ENCODE measurements around the gene GPRIN2.
A peak's percentile ranks its signal among the peaks of the same experiment; 100 is the strongest.
"Not testable (repeated sequence)": the region's sequence is repeated elsewhere in the genome, so short reads cannot be mapped to it uniquely, and the experiment has no call there.

GPRIN2 gene

DNA sequence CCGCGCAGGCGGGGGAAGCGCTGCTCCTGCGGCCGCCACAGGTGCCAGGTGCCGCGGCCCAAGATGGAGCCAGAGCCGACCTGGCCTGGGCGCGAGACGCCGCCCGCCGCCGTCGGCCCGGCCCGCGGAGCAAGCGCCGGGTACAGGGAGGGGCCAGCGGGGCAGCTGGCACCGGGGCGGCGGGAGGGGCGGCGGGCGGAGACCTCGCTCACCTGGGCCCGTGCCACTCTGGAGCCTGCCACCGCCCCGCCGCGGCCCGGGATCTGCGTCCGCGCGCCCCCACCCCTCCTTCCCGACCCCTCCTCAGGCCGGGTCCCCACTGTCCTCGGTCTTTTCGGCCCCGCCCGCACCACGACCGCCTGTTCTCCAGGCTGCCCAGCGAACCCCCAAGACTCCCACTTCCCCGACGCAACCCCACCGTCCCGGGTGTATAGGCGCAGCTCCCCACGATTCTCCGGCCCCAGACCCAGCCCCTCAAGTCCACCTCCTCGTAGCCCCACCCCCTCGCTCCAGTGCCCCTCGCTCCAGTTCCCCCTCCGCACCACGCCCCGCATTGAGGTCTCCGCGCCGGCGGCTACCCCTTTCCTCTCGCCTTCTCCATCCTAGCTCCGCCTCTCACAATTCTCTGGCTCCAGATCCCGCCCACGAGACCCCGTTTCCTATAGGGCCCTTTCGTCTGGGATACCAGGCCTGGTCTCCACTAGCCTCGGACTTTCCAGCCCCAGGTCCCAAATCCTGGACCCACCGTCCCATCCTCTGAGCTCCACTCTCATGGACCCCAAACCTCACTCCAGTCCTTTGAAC is at the start of gene GPRIN2:
Gene GPRIN2, minus strand, starts transcription at position 144 of the 804 bp plus-strand sequence. CDS start 5,922 bp downstream, outside the sequence.
- DNase-seq (ENCODE audit: low read depth, low spot score), result no peak
- ChIA-PET CTCF (interaction anchor here (3.9 kb wide), 1 partner anchor 11 kb away, joined by 16 read pairs; no protein-coding TSS in a partner anchor), POLR2A (no interaction called here)
- TF ChIP-seq, protein P1, sequence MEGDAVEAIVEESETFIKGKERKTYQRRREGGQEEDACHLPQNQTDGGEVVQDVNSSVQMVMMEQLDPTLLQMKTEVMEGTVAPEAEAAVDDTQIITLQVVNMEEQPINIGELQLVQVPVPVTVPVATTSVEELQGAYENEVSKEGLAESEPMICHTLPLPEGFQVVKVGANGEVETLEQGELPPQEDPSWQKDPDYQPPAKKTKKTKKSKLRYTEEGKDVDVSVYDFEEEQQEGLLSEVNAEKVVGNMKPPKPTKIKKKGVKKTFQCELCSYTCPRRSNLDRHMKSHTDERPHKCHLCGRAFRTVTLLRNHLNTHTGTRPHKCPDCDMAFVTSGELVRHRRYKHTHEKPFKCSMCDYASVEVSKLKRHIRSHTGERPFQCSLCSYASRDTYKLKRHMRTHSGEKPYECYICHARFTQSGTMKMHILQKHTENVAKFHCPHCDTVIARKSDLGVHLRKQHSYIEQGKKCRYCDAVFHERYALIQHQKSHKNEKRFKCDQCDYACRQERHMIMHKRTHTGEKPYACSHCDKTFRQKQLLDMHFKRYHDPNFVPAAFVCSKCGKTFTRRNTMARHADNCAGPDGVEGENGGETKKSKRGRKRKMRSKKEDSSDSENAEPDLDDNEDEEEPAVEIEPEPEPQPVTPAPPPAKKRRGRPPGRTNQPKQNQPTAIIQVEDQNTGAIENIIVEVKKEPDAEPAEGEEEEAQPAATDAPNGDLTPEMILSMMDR (IDR thresholded peaks at IDR 0.05; ENCODE audit: insufficient read depth, low read length, missing control alignments), result no peak
- peak within 1 kb of the TSS; percentile 18 for H3K4me3 ChIP-seq (ENCODE audit: low read depth, low read length)

DNA sequence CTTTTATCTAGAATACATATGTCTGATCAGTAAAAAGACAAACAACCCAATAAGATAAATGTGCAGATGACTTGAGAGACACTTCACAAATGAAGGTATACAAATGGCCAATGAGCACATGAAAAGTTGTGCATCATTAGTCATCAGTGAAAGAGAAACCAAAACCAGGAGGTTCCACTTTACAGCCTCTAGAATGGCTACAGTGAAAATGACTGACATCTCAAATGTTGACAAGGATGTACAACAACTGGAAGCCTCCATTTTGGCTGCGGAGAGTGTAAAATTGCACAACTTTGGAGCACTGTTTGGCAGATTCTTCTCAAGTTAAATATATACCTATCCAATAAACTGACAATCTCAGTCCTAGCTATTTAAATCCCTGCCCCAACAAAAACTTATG is 44.1 kb upstream of the GPRIN2 start:
- DNase-seq (ENCODE audit: low read depth, low spot score); H3K4me3 ChIP-seq (ENCODE audit: low read depth, low read length); CTCF ChIA-PET; POLR2A ChIA-PET: not testable (repeated sequence)

DNA sequence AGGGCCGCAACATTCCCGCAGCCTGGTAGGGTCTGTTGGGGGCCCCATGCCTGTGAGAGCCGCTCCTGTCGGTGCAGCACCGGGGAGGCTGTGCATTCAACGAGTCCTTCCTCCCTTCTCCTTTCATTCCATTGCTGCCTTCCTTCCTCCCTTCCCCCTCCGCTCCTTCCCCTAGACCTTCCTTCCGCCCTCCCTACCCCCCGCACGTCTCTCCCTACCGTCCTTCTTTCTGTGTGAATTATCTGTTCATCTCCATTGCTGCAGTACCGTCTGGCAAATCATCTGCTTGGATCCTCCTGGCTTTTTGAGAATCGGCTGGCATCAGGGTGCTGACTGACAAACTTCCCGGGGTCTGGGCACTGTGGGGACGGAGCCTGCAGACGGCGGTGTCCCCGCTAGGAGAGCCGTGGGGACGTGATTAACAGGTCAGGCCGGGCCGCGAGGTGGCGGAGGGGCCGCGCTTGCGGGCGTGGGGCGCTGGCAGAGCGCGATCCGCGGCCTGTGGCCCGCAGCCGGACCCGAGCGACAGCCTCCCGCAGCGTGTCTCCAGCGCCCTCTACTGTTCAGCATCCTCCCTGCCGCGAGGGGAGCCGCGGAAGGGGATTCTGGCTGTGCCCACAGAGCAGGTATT is 41.3 kb upstream of the GPRIN2 start:
- DNase-seq (ENCODE audit: low read depth, low spot score); POLR2A ChIA-PET; CTCF ChIA-PET: not testable (repeated sequence)
- H3K4me3 ChIP-seq (ENCODE audit: low read depth, low read length), result peak overlapping the region; percentile 12; the same call in 1 of the 2 replicates

DNA sequence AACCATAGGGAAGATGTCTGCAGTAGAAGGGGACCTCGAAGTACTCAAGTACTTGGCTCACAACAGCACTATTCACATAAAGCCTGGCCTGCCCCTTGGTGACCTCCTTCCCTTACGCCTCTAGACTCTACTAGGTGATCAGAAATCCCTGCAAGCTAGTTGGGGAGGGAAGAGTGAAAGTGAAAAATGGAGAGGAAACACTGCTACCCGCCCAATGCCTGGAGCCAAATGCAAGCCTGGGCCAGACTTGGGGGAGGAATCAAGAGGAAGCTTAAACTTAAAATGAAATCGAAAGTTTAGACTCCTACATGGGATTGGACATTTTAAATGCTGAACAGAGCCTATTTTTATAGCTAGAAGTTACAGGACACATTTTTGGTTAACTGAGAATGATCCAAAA is 40.1 kb upstream of the GPRIN2 start:
- POLR2A ChIA-PET; DNase-seq (ENCODE audit: low read depth, low spot score); CTCF ChIA-PET; H3K4me3 ChIP-seq (ENCODE audit: low read depth, low read length): not testable (repeated sequence)

DNA sequence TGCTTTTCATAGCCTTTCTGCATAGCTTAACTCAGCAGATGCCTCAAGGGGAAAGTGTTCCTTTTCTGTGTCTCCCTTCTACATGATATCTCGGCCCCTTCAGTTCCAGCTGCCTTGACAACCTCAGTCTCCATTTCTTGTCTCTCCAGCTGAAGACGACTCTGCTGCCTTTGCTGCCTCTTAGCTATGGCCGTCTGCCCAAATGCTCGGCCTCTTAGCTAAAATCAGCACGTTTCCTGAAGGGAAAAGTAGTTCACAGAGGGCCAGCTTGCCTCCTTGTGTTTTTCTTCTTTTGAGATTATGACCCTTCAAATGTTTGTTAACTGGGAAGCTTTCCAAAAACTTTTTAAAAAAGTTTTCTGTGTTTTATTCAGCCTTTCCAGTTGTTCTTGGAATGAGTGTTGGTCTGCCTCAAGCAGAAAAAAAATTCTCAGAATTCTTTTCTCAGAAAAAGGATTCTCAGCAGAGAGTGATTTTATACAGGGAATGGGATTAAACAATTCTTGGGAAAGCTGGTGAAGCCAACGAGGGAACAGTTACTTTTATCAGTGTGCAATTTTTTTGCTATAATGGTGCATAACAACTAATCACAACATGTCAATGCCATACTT is 38.1 kb upstream of the GPRIN2 start:
- POLR2A ChIA-PET; CTCF ChIA-PET; DNase-seq (ENCODE audit: low read depth, low spot score); H3K4me3 ChIP-seq (ENCODE audit: low read depth, low read length): not testable (repeated sequence)

DNA sequence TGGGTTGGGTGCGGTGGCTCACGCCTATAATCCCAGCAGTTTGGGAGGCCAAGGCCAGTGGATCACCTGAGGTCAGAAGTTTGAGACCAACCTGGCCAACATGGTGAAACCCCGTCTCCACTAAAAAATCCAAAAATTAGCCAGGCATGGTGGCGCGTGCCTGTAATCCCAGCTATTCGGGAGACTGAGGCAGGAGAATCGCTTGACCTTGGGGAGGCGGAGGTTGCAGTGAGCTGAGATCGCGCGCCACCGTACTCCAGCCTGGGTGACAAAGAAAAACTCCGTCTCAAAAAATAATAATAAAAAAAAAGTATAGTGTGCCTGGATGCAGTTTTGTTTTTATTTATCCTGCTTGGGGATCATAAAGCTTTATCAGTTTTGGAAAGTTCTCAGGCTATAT is 36.8 kb upstream of the GPRIN2 start:
- DNase-seq (ENCODE audit: low read depth, low spot score); H3K4me3 ChIP-seq (ENCODE audit: low read depth, low read length); CTCF ChIA-PET; POLR2A ChIA-PET: not testable (repeated sequence)

DNA sequence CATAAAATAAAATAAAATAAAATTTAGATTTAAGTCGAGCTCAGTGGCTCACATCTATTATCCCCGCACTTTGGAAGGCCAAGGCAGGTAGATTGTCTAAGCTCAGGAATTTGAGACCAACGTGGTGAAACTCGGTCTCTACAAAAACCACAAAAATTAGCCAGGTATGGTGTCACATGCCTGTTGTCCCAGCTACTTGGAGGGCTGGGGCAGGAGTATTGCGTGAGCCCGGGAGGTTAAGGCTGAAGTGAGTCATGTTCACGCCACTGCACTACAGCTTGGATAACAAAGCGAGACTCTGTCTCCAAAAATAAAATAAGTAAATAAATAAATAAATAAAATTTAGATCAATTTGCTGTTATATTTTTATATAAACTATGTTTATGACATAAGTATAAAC is 34.6 kb upstream of the GPRIN2 start:
- POLR2A ChIA-PET; DNase-seq (ENCODE audit: low read depth, low spot score); CTCF ChIA-PET; H3K4me3 ChIP-seq (ENCODE audit: low read depth, low read length): not testable (repeated sequence)

DNA sequence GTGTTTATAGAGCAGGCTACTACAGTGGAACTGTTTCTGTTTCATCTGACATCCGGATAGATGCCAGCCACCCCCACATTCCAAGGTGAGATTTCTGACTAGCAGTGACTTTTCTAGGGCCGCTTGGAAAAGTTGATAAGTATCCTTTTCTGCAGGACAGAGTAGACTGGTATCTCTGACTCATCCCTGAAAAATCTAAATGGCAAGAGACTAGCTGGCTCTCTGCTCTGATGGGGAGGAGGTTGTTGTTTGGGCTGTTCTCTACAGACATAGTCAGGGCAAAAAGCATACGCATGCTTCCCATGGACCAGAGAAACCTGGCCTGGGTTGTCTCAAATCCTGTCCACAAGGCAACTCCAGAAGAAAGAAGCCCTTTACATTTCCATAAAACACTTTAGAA is 33.1 kb upstream of the GPRIN2 start:
- CTCF ChIA-PET; H3K4me3 ChIP-seq (ENCODE audit: low read depth, low read length); DNase-seq (ENCODE audit: low read depth, low spot score); POLR2A ChIA-PET: not testable (repeated sequence)

DNA sequence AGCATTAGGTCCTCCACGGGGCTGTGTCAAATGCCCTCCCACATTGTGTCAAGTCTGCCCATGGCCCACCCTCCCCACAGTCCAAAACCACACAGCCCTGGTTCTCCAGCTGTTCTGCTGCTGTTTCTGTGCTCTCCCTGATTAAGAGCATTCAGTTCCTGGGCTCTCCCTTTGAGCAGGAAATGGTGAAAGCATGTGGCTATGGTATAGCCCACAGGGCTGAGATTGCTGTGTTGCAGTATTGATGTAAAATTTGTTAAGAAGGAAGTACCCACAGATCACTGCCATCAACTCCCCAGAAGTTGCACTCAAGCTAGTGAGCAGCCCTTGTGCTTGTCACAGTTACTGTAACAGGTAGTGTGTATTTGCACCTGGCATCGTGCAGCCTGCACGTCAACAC is 31.8 kb upstream of the GPRIN2 start:
- POLR2A ChIA-PET; H3K4me3 ChIP-seq (ENCODE audit: low read depth, low read length); DNase-seq (ENCODE audit: low read depth, low spot score); CTCF ChIA-PET: not testable (repeated sequence)

DNA sequence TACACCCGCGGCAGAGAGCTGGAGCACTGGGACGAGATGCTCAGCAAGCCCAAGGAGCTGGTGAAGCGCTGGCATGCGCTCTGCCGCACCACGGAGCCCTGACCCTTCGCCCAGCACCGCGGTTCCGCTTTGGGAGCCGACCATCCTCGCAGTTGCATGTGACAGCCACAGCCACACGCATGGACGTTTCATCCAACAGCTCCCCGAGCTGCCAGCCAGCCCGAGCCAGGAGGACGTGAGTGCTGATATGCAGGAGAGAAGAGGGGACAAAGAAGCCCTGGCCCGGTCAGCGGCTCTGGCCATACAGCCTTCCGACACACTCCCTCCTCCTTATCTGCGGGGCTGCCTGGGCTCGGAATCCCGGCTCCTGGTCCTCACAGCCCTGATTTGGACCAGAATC is 31.1 kb upstream of the GPRIN2 start:
- DNase-seq (ENCODE audit: low read depth, low spot score); H3K4me3 ChIP-seq (ENCODE audit: low read depth, low read length); CTCF ChIA-PET; POLR2A ChIA-PET: not testable (repeated sequence)

DNA sequence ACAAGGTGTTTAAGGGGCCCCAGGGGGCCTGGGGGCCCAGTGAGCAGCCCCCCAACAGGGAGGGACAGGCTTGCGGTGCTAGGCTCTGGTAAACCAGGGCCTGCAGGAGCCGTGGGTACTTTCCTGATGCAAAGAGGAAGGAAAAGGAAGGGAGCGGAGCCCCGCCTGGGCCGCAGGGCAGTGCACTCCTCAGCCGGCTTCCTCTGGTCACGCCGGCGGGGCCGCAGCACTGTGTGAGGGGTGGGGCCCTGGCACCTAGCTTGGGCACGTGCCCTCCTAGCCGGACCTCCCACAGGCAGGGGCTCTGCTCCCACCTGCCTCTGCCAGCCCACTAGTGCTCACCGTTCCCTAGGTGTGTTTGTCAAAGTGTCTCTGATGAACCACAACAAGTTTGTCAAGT is 28.8 kb upstream of the GPRIN2 start:
- POLR2A ChIA-PET; DNase-seq (ENCODE audit: low read depth, low spot score); CTCF ChIA-PET; H3K4me3 ChIP-seq (ENCODE audit: low read depth, low read length): not testable (repeated sequence)

DNA sequence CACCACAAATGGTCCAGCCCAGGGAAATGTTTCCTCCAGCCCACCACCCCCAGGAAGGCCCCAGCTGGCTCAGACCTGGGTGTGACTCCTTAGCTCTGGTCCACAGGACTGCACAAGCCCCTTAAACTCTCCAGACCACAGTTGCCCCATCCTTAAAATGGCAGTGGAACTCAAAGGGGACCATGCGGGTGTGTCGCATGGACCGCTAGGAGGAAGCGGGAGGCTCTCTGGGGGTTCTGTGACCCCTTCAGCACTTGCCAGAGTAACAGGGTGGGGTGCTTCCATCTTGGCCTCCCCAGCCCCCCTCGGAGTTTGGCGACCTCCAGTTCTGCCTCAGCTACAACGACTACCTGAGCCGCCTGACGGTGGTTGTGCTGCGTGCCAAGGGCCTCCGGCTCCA is 27.7 kb upstream of the GPRIN2 start:
- CTCF ChIA-PET; H3K4me3 ChIP-seq (ENCODE audit: low read depth, low read length); DNase-seq (ENCODE audit: low read depth, low spot score); POLR2A ChIA-PET: not testable (repeated sequence)

DNA sequence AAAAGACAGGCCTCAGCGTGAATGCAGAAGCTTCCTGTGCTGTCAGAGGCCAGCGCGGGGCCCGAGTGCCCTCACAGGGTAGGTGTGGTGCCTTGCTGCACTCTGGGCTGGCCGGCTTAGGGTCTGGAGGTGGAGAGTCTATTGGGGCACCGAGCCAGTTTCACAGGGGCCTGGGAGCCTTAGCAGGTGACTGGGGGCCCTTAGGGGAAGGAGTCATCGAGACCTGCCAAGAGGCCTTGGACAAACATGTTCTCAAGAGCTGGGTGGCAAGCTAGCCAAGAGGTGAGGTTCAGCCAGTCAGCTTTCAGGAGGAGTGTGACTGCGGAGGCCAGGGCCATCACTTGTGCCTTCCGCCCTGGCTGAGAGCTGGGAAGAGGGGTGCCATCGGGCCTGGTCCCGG is 26.1 kb upstream of the GPRIN2 start:
- DNase-seq (ENCODE audit: low read depth, low spot score); H3K4me3 ChIP-seq (ENCODE audit: low read depth, low read length); CTCF ChIA-PET; POLR2A ChIA-PET: not testable (repeated sequence)

DNA sequence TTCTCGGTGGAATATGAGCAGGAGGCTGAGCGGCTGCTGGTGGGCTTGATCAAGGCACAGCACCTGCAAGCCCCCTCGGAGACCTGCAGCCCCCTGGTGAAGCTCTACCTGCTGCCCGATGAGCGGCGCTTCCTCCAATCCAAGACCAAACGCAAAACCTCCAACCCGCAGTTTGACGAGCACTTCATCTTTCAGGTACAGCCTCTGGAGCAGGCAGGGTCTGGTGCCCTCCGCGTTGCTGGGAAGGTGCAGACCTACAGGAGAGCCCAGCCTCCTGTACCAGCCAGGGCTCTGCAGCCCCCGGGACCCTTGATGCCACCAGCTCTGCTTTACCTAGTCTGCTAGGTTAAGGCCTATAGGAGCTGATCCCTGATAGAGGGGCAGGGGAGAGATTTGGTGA is 25.5 kb upstream of the GPRIN2 start:
- POLR2A ChIA-PET; DNase-seq (ENCODE audit: low read depth, low spot score); CTCF ChIA-PET; H3K4me3 ChIP-seq (ENCODE audit: low read depth, low read length): not testable (repeated sequence)

DNA sequence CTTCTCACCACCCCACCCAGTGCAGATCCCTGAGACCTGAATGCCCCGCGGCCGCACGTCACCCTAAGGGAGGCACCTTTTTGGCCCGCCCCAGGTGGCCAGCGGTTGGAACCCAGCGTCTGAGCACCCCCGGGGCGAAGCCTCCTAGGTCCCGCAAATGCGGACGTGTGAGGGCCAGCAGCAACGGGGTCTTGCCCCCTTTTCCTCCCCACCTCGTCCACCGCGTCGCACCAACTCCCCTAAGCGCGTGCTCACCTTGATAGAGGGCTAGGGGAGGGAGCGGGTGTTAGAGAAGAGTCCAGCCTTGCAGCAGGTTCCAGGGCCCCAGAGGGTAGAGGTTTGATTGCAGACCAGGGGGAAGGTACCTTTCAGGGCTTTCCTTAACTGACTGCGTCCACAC is 22.9 kb upstream of the GPRIN2 start:
- CTCF ChIA-PET; H3K4me3 ChIP-seq (ENCODE audit: low read depth, low read length); POLR2A ChIA-PET; DNase-seq (ENCODE audit: low read depth, low spot score): not testable (repeated sequence)
